LNCaP clone FGC (cell line): ENCODE results near the gene ARHGAP31.

Experiments used
- DNase-seq: peaks from one replicate; pipeline ENCODE4 v3.0.0-alpha.2; 2011; ENCODE audit warnings: low read depth
- H3K4me3 ChIP-seq: 2 replicates; pipeline ENCODE4 v1.5.1; 2011; ENCODE audit warnings: mild to moderate bottlenecking, low read depth, low read length, control low read depth
- CTCF ChIP-seq: IDR thresholded peaks from 2 replicates; pipeline ENCODE4 v1.5.1; 2012; ENCODE audit warnings: mild to moderate bottlenecking; ENCODE audit not compliant: control insufficient read depth, insufficient read depth; ENCODE audit errors: extremely low read depth

Gene ARHGAP31

GRCh38 chr3:119453822-119454221 lies 159.6 kb downstream of the ARHGAP31 start:
- DNase-seq: no peak
- no peak for TF ChIP-seq CTCF
- H3K4me3 ChIP-seq: no peak overlapping the region

- no peak for DNase-seq
- H3K4me3 ChIP-seq: no peak overlapping the region
- TF ChIP-seq CTCF: no peak
Observed at GRCh38 chr3:119456469-119456868, 162.3 kb downstream of the ARHGAP31 start.

- no peak overlapping the region for H3K4me3 ChIP-seq
- TF ChIP-seq CTCF: no peak
- no peak for DNase-seq
Observed at GRCh38 chr3:119457246-119457645, 163.1 kb downstream of the ARHGAP31 start.

GRCh38 chr3:119463171-119464169 lies 169.3 kb downstream of the ARHGAP31 start, which contains the start of gene TMEM39A:
TMEM39A (minus strand) TSS chr3:119463615; CDS start chr3:119462074, 1,541 bp downstream.
- no peak for TF ChIP-seq CTCF
- peak; percentile 95 for DNase-seq
- peak within 1 kb of the TSS; percentile 98 for H3K4me3 ChIP-seq

GRCh38 chr3:119468041-119468440 lies 173.9 kb downstream of the ARHGAP31 start:
- DNase-seq: no peak
- H3K4me3 ChIP-seq: peak overlapping the region; percentile 90
- no peak for TF ChIP-seq CTCF

GRCh38 chr3:119469418-119470189 lies 175.4 kb downstream of the ARHGAP31 start:
- peak; percentile 25 for DNase-seq
- peak overlapping the region; percentile 90 for H3K4me3 ChIP-seq
- no peak for TF ChIP-seq CTCF
